Uterus (tissue), 4 donors: ENCODE data around the gene ARHGEF40. TPM values are rescaled to one million over a fixed set of nuclear protein-coding genes. Genes with fewer than 3 reads are reported as not detected.

ENCODE experiments used
- DNase-seq, 2 donors: peaks; one replicate each; pipeline ENCODE4 v3.0.0-alpha.2; 2019 to 2020
- H3K27ac ChIP-seq, 2 donors: fragments of 200-600 bp; sonication (generic); 1 replicate in 1 of 2; 2 replicates in 1 of 2; pipeline ENCODE4 v1.5.1; 2016 to 2018
- H3K27me3 ChIP-seq, 2 donors: fragments of 200-600 bp; sonication (generic); one replicate each; pipeline ENCODE4 v1.5.1; 2018 to 2019; ENCODE audit warnings: control low read depth in 1 of 2
- H3K36me3 ChIP-seq, 2 donors: fragments of 200-600 bp; sonication (generic); one replicate each; pipeline ENCODE4 v1.5.1; 2019; ENCODE audit warnings: control low read depth in 1 of 2
- H3K4me1 ChIP-seq, 2 donors: fragments of 200-600 bp; sonication (generic); one replicate each; pipeline ENCODE4 v1.5.1; 2018 to 2019; ENCODE audit warnings: control low read depth in 1 of 2
- H3K4me3 ChIP-seq, 2 donors: fragments of 200-600 bp; sonication (generic); 1 replicate in 1 of 2; 2 replicates in 1 of 2; pipeline ENCODE4 v1.5.1; 2018 to 2019; ENCODE audit warnings: mild to moderate bottlenecking in 1 of 2
- H3K9me3 ChIP-seq, 2 donors: fragments of 200-600 bp; sonication (generic); one replicate each; pipeline ENCODE4 v1.5.1; 2019; ENCODE audit warnings: control low read depth in 1 of 2
- CTCF ChIP-seq, 4 experiments: fragments of 200-600 bp in 2 of 4; fragments of 450-650 bp in 2 of 4; sonication (generic) in 2 of 4; IDR thresholded peaks; one replicate each; pipeline ENCODE4 v1.5.1; 2016 to 2019; ENCODE audit warnings: antibody characterized with exemption in 4 of 4, mild to moderate bottlenecking in 2 of 4, moderate library complexity in 1 of 4
- POLR2A ChIP-seq, 2 donors: fragments of 450-650 bp; IDR thresholded peaks; one replicate each; pipeline ENCODE4 v1.6.1; 2016; ENCODE audit warnings: antibody characterized with exemption in 2 of 2, mild to moderate bottlenecking in 1 of 2, moderate library complexity in 1 of 2
- intact Hi-C: fragments of 100-400 bp; cut with DNase I; formaldehyde crosslinking; loops from one replicate; pipeline ENCODE4 v1.15.1; 2023; ENCODE audit warnings: low total_unique reads
- total RNA-seq, 4 donors: library from RNA; depleted of rRNA in 3 of 4; stranded (reverse); fragments of >200 nt in 3 of 4; gene quantifications; one replicate each; pipeline versions ENCODE4 v1.1.0 to v1.2.4, GENCODE V29; 2014 to 2023
- donor health status: DM: yes; HTN: yes; CAD: no.

ARHGEF40 gene
- total RNA-seq, 4 donors from 2014 or later = 25.3 to 103 (median 66.9) TPM

- H3K27ac ChIP-seq = no peak overlapping the region
- no peak overlapping the region for H3K4me3 ChIP-seq
- no peaks in the 10 kb centered on the region for H3K27me3 ChIP-seq
- no peaks in the 10 kb centered on the region for H3K36me3 ChIP-seq
- intact Hi-C loops = no loop called here
- no peaks in the 10 kb centered on the region for H3K9me3 ChIP-seq
- peak in 1 of 2 donors; percentile 21 for DNase-seq
- TF ChIP-seq CTCF (IDR thresholded peaks at IDR 0.05) = no peak
- no peak for TF ChIP-seq POLR2A (IDR thresholded peaks at IDR 0.05)
- no peaks in the 10 kb centered on the region for H3K4me1 ChIP-seq
Measured at GRCh38 chr14:21090940-21091663, 21.0 kb downstream of the ARHGEF40 start.

- Histone ChIP-seq H3K4me3 (no peak overlapping the region), H3K27me3 (no peaks in the 10 kb centered on the region), H3K27ac (peak overlapping the region; percentile 25 to 54), H3K4me1 (no peaks in the 10 kb centered on the region), H3K36me3 (no peaks in the 10 kb centered on the region), H3K9me3 (no peaks in the 10 kb centered on the region)
- DNase-seq = peak in 1 of 2 donors; percentile 18
- TF ChIP-seq CTCF (IDR thresholded peaks at IDR 0.05) (no peak), POLR2A (IDR thresholded peaks at IDR 0.05) (no peak)
- intact Hi-C loops = no loop called here
Measured at GRCh38 chr14:21091821-21092272, 21.7 kb downstream of the ARHGEF40 start.

GRCh38 chr14:21092273-21093011, 22.3 kb downstream of the ARHGEF40 start:
- TF ChIP-seq POLR2A (IDR thresholded peaks at IDR 0.05) (peak in 1 of 2 donors; percentile 50), CTCF (IDR thresholded peaks at IDR 0.05) (peak; percentile 100)
- Histone ChIP-seq H3K27ac (peak overlapping the region; percentile 25 to 54), H3K9me3 (no peaks in the 10 kb centered on the region), H3K4me3 (no peak overlapping the region), H3K36me3 (no peaks in the 10 kb centered on the region), H3K27me3 (no peaks in the 10 kb centered on the region), H3K4me1 (peaks cover 0 to 4% of the 10 kb centered on the region in 2 donors)
- peak; percentile 80 to 87 for DNase-seq
- intact Hi-C loops = no loop called here

GRCh38 chr14:21093018-21093417, 22.9 kb downstream of the ARHGEF40 start:
- Histone ChIP-seq H3K4me1 (peaks cover 0 to 8% of the 10 kb centered on the region in 2 donors), H3K36me3 (no peaks in the 10 kb centered on the region), H3K9me3 (no peaks in the 10 kb centered on the region), H3K4me3 (no peak overlapping the region), H3K27me3 (no peaks in the 10 kb centered on the region), H3K27ac (no peak overlapping the region)
- intact Hi-C loops = no loop called here
- DNase-seq = peak in 1 of 2 donors; percentile 17
- TF ChIP-seq POLR2A (IDR thresholded peaks at IDR 0.05) (no peak), CTCF (IDR thresholded peaks at IDR 0.05) (no peak)
